HepG2 (cell line): ENCODE measurements around the gene NOL4L. TPM values are rescaled to one million over a fixed set of nuclear protein-coding genes. Genes with fewer than 3 reads are reported as not detected.
A peak's percentile ranks its signal among the peaks of the same experiment; 100 is the strongest.

Experiments
- DZIP1 ChIP-seq: sonication (generic); formaldehyde crosslinking; IDR thresholded peaks from 2 replicates; pipeline ENCODE4 v1.5.0; 2020; ENCODE audit warnings: mild to moderate bottlenecking, missing genetic modification reagents
- ERF ChIP-seq: IDR thresholded peaks from 2 replicates; pipeline ENCODE4 v1.6.1; 2018; ENCODE audit warnings: missing biosample characterization, missing genetic modification reagents
- HOXA9 ChIP-seq: sonication (generic); formaldehyde crosslinking; IDR thresholded peaks from 2 replicates; pipeline ENCODE4 v1.8.1; 2022; ENCODE audit warnings: missing genetic modification reagents, mild to moderate bottlenecking, moderate library complexity, borderline replicate concordance
- PHF8 ChIP-seq: sonication (generic); formaldehyde crosslinking; IDR thresholded peaks from 2 replicates; pipeline ENCODE4 v1.5.0; 2020; ENCODE audit warnings: missing genetic modification reagents
- ZNF367 ChIP-seq: sonication (generic); formaldehyde crosslinking; IDR thresholded peaks from 2 replicates; pipeline ENCODE4 v1.4.0; 2020; ENCODE audit warnings: missing genetic modification reagents, borderline replicate concordance
- ZNF407 ChIP-seq: sonication (generic); formaldehyde crosslinking; IDR thresholded peaks from one replicate; pipeline ENCODE4 v1.5.1; 2020; ENCODE audit warnings: mild to moderate bottlenecking, missing genetic modification reagents; ENCODE audit errors: not compliant biosample characterization
- ZNF513 ChIP-seq: sonication (generic); formaldehyde crosslinking; conservative IDR thresholded peaks from 2 replicates; pipeline ENCODE4 v1.5.0; 2020; ENCODE audit warnings: missing genetic modification reagents
- ZNF850 ChIP-seq: sonication (generic); formaldehyde crosslinking; conservative IDR thresholded peaks from 2 replicates; pipeline ENCODE4 v1.9.0; 2021; ENCODE audit warnings: mild to moderate bottlenecking, missing genetic modification reagents
- polyA plus RNA-seq, 8 experiments: library from polyadenylated mRNA; depleted of rRNA in 3 of 8; stranded (reverse) in 7 of 8; unstranded in 1 of 8; fragments of >200 nt; fragmentation: Illumina TruSeq in 4 of 8; extraction: Trizol in 4 of 8; gene quantifications; 2 replicates each; pipeline versions ENCODE4 v1.2.1 to v1.2.3, GENCODE V29; 2011 to 2016; ENCODE audit warnings: low read depth in 4 of 8, missing spikeins in 1 of 8, mixed read lengths in 1 of 8; ENCODE audit not compliant: insufficient read depth in 1 of 8
- total RNA-seq, 5 experiments: library from RNA; depleted of rRNA; stranded (reverse); fragments of >200 nt; fragmentation: Illumina TruSeq; extraction: Trizol; gene quantifications; 2 replicates each; pipeline ENCODE4 v1.2.3, GENCODE V29; 2016; ENCODE audit warnings: low read depth in 1 of 5
- TF ChIP-seq, protein P1 (sequence below): fragments of 450-650 bp; IDR thresholded peaks from 2 replicates; pipeline ENCODE4 v1.6.1; 2017; ENCODE audit warnings: mild to moderate bottlenecking
- TF ChIP-seq, protein P2 (sequence below): sonication (generic); formaldehyde crosslinking; IDR thresholded peaks from 2 replicates; pipeline ENCODE4 v1.4.0; 2020; ENCODE audit warnings: missing genetic modification reagents; ENCODE audit errors: not compliant biosample characterization

Gene NOL4L
- total and polyA plus RNA-seq, 2 of the 13 experiments (the other 11 are each of a cell fraction or from before 2014, with no cell fraction given), result 16.6 to 35.4 TPM

DNA sequence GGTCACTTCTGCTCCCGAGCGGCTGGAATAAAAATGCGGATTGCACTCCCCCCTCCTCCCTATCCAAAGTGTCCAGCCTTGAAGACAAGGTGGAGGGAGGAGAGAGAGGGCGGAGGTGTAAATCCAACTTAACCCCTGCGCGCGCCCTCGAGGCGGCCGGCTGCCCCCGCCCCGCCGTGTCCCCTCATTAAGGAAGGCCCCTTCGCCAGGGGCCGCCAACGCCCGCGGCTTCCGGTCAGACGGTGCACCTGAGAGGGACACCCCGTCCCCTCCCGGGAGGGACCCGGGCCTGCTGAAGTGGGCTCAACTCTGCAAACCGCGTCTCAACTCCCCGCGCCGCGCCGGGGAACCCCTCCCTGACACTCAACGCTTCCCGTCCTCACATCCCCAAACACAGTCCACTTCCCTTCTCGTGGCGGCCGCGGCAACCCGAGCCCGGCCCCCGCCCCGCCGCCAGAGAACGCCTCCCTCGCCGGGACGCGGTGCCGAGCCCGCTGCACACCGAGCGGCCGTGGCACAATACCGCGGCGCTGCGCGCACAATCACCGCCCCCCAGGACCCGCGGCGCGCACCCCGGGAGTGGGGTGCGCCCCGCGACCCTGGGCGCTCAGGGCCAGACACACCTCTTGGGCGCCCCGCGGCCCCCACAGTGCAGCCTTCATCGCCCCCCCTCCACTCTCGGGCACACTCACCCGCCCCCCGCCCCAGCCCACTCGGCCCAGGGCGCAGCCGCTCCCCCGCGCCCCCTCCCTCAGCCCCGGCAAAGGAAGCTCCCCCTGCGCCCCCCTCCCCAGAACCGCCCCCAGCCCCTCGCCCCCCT is 102.5 kb downstream of the NOL4L start (continued):
- TF ChIP-seq ZNF407 (CRISPR knock-in tag) (no peak), HOXA9 (CRISPR knock-in tag) (peak; percentile 80; the same call in 1 of the 2 replicates), PHF8 (CRISPR knock-in tag) (peak; percentile 61), ZNF513 (CRISPR knock-in tag) (0 out of 2 replicates have a peak, but pooled peaks have one; percentile 18), DZIP1 (CRISPR knock-in tag) (no peak; the same call in 1 of the 2 replicates), ZNF367 (CRISPR knock-in tag) (no peak; the same call in 1 of the 2 replicates), ZNF850 (peak; percentile 26; the same call in 1 of the 2 replicates), ERF (CRISPR knock-in tag) (peak; percentile 44)
- TF ChIP-seq, protein P1, sequence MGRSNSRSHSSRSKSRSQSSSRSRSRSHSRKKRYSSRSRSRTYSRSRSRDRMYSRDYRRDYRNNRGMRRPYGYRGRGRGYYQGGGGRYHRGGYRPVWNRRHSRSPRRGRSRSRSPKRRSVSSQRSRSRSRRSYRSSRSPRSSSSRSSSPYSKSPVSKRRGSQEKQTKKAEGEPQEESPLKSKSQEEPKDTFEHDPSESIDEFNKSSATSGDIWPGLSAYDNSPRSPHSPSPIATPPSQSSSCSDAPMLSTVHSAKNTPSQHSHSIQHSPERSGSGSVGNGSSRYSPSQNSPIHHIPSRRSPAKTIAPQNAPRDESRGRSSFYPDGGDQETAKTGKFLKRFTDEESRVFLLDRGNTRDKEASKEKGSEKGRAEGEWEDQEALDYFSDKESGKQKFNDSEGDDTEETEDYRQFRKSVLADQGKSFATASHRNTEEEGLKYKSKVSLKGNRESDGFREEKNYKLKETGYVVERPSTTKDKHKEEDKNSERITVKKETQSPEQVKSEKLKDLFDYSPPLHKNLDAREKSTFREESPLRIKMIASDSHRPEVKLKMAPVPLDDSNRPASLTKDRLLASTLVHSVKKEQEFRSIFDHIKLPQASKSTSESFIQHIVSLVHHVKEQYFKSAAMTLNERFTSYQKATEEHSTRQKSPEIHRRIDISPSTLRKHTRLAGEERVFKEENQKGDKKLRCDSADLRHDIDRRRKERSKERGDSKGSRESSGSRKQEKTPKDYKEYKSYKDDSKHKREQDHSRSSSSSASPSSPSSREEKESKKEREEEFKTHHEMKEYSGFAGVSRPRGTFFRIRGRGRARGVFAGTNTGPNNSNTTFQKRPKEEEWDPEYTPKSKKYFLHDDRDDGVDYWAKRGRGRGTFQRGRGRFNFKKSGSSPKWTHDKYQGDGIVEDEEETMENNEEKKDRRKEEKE, result no peak
- TF ChIP-seq, protein P2, sequence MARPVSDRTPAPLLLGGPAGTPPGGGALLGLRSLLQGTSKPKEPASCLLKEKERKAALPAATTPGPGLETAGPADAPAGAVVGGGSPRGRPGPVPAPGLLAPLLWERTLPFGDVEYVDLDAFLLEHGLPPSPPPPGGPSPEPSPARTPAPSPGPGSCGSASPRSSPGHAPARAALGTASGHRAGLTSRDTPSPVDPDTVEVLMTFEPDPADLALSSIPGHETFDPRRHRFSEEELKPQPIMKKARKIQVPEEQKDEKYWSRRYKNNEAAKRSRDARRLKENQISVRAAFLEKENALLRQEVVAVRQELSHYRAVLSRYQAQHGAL, result no peak
